ENCODE results near the gene DRC7.
"Not testable (repeated sequence)": the region's sequence is repeated elsewhere in the genome, so short reads cannot be mapped to it uniquely, and the experiment has no call there.

Gene DRC7

DNA sequence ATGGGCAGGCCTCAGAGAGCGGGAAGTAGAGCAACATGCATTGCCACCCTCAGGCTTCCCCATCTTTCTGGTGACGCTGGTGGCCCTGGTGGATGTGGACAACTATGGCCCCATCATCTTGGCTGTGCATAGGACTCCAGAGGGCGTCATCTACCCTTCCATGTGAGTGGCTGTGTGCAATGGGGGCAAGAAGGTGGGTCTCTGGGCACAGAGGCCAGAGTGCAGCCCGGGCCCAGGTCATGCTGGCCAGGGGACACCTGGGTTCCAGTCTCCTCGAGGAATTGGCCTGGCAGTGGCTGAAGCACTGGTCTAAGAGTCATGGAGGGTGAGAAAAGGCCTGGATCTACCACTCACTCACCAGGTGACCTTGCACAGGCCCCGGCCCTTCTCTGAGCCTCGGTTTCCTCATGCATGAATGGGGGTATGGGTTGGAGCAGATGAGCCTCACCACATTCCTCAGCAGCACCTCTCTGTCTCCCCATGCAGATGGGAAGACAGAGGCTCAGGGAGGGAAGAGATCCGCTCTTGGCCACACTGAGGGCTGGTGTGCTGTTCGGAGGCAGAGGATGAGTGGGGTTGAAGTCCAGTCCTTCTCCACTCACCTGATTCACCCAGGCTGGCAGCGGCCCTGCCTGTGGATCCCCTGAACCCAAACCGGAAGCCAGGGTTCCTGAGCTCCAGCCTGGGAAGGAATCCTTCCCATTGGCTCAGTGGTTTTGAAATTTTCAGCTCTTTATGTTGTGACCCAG is 33.7 kb upstream of the DRC7 start:
- DNase-seq (ENCODE audit: low read depth): no peak

DNA sequence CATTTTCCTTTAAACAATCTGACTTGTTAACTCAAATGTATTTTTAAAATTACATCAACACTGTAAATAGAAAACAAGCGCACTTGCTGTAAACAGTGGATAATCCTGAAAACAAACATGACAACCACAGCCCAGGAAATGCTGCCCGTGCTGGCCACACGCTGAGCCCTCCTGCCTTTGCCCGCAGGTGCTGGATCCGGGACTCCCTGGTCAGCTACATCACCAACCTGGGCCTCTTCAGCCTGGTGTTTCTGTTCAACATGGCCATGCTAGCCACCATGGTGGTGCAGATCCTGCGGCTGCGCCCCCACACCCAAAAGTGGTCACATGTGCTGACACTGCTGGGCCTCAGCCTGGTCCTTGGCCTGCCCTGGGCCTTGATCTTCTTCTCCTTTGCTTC is 33.1 kb upstream of the DRC7 start:
- DNase-seq (ENCODE audit: low read depth): no peak

DNA sequence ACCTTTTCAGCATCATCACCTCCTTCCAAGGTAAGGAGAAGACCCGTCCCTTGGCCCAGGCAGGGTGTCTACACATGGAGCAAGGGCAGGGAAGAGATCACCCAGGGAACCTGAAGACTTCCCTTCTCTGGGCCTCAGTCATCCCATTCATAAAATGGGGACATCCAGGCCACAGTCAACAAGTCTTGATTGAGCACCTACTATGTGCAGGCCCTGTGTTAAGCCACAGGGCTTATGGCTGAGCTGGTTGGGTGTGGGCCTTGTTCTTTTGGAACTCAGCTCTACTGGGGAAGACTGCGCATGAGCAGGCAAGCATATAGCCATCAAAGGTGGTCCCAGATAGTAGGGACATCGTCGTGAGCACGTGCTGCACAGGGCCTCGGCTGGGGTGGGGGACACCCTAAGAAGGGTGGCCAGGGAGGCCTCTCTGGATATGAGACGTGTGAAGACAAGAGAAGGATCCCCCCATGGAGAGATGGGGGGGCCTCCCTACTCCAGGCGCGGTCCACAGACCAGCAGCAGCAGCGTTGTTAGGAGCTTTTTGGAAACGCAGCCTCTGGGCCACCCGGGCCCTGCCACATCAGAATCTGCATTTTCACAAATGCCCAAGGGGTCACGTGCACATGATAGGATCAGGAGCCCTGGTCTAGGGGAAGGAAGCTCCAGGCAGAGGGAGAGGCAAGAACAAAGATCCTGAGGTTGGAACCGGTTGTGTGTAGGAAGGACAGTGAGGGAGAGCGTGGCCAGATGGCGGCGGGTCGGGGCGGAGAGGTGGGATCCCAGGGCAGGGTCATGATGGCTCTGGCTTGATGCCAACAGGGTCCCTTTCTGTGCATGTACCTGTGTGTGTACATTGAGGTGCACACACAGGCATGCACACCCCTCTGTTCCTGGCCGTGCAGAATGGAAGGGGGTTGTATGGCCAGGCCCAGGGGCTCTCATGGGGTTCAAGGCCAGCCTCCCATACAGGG is 32.4 kb upstream of the DRC7 start:
- DNase-seq (ENCODE audit: low read depth): no peak

DNA sequence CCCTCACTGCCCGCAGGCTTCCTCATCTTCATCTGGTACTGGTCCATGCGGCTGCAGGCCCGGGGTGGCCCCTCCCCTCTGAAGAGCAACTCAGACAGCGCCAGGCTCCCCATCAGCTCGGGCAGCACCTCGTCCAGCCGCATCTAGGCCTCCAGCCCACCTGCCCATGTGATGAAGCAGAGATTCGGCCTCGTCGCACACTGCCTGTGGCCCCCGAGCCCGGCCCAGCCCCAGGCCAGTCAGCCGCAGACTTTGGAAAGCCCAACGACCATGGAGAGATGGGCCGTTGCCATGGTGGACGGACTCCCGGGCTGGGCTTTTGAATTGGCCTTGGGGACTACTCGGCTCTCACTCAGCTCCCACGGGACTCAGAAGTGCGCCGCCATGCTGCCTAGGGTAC is 31.2 kb upstream of the DRC7 start:
- no peak for DNase-seq (ENCODE audit: low read depth)

DNA sequence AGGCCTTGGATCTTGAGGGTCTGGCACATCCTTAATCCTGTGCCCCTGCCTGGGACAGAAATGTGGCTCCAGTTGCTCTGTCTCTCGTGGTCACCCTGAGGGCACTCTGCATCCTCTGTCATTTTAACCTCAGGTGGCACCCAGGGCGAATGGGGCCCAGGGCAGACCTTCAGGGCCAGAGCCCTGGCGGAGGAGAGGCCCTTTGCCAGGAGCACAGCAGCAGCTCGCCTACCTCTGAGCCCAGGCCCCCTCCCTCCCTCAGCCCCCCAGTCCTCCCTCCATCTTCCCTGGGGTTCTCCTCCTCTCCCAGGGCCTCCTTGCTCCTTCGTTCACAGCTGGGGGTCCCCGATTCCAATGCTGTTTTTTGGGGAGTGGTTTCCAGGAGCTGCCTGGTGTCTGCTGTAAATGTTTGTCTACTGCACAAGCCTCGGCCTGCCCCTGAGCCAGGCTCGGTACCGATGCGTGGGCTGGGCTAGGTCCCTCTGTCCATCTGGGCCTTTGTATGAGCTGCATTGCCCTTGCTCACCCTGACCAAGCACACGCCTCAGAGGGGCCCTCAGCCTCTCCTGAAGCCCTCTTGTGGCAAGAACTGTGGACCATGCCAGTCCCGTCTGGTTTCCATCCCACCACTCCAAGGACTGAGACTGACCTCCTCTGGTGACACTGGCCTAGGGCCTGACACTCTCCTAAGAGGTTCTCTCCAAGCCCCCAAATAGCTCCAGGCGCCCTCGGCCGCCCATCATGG is 30.5 kb upstream of the DRC7 start:
- no peak for DNase-seq (ENCODE audit: low read depth)

DNA sequence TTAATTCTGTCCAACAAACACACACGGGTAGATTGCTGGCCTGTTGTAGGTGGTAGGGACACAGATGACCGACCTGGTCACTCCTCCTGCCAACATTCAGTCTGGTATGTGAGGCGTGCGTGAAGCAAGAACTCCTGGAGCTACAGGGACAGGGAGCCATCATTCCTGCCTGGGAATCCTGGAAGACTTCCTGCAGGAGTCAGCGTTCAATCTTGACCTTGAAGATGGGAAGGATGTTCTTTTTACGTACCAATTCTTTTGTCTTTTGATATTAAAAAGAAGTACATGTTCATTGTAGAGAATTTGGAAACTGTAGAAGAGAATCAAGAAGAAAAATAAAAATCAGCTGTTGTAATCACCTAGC is 30.0 kb upstream of the DRC7 start:
- DNase-seq (ENCODE audit: low read depth): no peak

DNA sequence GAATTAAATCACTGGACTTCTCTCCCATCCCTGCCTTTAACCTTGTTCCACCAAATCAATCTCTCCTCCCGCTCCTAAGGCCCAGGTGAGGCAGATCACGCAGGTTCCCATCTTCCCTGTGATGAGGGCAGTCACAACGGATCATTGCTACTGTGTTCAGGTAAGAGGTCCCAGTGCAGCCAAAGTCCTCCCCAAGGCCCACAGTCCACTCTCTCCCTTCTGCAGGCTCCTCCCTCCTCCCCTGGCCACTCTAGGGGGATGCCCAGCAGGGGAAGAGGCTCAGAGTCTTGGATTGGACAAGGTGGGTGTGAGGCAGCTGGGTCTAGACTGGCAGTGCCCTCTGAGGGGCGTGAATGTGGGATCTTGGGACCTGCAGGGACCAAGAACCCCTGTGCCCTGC is 29.1 kb upstream of the DRC7 start:
- DNase-seq (ENCODE audit: low read depth): no peak

DNA sequence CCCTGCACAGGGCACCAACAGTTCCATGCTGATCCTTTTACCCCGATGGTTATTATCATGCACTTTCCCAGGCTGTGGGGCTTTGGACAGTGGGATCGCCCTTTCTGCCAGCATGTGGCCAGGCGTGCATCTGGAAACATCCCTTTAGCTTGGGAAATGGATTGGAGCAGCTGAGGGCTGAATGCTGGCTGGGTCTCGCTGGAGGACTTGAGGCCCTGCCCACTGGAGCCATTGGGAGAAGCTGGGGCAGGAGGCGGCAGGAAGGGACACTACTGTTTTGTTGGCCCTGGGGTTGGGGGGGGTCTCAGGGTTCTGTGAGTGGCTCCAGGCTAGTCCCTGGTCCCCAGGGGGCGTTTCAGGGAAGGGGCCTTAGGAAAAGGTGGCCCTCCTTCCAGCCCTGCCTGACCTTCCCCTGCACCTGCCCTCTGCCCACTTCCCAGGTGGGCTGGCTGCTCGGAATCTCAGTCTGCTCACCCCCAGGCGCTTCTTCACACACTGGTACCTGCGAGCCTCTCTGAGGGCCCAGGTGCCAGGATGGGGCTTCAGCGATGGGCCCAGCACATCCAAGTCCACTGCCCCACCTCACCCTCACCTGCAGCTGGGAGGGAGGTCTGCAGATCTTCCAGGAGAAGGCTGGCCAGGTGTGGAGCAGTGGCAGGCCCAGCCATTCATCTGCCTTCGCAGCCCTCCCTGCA is 28.1 kb upstream of the DRC7 start:
- no peak for DNase-seq (ENCODE audit: low read depth)

DNA sequence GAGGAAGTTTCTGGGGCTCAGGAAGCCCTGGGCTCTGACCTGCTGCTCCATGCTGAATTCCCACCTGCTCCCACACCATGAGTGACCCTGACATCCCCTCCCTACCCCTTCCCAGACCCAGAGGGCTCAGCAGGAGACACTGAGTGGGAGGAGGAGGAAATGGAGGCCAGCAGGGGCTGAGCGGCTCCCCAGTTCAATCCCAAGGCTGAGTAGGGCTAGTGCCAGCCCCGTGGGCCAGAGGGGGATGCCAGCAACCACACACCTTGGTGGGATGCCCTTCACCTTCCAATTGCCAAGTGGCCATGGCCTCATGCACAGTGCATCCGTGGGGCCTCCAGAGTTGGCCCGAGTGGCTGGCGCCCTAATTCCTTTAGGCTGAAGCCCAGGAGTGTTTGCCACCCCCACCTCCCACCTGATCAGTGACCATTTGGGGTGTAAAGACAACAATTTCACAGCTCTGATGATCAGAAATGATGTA is 27.5 kb upstream of the DRC7 start:
- no peak for DNase-seq (ENCODE audit: low read depth)

DNA sequence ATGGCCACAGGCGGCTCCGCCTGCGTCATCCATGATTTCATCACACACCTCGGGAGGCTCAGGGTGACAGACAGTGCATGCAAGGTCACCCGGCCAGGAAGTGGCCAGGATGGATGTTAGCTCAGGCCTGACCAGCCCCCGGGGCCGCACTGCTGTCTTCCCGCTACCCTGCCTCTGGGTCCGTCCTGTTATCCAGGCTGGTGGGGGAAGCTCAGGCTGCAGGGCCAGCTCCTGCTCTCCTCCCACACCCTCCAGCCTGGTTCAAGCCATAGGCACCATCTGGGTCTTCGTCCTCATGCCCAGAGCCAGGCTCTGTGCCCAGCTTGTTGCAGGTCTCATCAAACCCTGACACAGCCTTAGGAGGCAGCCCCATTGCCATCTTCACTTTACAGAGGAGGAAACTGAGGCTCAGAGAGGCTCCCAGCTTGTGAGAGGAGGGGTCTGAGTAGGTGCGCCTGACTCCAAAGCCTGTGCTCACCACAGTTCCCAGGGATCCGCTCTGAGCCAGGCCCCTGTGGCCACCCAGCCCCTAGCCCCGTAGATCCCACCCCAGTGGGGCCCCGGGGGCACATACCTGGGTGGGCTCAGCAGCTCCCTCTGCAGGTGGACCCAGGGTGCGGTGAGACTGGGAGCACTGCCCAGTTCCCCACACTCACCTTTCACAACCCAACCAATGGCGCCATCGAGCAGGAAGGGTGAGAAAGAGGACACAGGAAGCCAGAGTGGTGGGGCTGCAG is 26.9 kb upstream of the DRC7 start:
- DNase-seq (ENCODE audit: low read depth): no peak

DNA sequence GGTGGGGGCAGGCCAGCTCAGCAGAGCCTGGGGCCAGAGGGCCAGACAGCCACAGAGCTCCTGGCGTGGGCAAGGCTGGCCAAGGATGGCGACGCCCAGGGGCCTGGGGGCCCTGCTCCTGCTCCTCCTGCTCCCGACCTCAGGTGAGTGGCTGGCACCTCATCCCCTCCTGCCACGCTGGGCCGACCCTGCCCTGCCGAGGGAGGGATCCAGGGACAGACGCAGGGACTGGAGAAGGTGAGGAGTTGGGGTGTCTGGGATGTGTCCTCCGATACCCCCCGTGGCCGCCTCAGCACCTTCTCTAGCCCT is 26.4 kb upstream of the DRC7 start, which contains the start of gene ADGRG3:
Gene ADGRG3, plus strand, starts transcription at position 44 of the 309 bp plus-strand sequence. Its CDS starts 42 bp downstream, at position 86.
- DNase-seq (ENCODE audit: low read depth): no peak

DNA sequence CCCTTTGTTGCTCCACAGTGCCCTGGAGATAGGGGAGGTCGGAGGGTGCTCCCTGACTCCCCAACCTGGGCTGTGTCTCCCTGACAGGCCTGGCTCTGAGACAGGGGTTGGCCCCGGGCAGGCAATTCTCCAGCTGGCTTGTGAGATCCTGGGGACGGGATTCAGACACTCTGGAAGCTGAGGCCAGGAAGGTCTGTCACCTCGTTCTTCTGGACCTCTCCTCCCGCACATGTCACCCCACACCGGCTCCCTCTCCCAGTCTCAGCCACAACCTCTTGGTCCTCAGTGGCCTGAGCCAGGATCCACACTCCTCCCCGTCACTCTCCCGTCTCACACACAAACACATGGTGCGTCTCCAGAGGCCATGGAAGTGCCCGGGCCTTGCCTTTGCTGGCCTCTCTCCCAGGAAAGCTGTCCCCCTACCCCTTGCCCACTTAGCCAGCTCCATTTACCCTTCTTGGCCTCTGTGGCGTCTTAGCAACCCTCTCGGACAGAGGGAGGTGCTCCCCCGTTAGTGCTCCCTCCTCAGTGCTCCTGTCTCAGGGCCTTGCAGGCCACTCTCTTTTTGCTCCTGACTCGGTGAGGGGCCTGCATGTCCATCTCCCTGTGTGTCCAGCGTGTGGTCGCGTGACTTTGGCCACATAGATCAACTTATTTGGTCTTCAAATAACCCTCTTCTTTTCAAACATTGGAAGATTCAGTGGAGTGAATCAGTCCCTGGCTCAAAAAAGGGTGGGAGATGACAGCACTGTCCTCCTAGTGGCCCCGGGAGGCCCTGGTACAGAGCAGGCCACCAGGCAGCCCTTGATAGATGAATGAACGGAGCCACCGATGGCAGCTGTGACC is 25.8 kb upstream of the DRC7 start:
- no peak for DNase-seq (ENCODE audit: low read depth)

DNA sequence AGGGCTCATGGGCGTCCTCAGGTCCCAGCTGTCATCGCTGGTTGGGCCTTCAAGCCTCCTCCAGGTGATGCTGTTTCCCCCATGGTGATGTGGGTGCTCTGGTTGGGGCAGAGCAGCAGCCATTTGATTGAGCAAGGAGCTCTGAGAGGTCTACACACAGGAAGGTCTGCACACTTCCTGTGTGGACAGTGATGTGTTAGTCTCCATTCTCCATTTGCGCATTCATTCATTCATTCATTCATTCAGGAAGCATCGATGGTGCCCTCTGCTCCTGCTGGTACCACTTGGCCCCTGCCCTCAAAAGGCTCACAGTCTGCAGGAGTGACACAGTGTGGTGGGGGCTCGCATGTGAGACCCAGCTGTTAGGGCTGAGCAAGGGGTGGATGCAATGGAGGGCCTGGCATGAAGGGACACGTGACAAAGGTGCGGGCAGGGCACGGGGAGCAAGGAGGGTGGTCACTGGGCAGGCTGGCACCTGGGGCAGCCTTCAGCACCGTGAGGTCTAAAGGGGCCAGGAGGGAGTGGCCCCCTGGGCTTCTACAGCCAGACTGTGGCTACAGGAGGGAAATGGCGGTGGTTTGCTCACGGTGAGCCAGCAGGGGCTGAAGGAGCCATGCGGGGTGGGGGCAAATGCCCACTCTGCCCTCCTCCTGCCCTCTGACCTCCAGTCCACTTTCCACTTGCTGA is 25.0 kb upstream of the DRC7 start:
- no peak for DNase-seq (ENCODE audit: low read depth)

DNA sequence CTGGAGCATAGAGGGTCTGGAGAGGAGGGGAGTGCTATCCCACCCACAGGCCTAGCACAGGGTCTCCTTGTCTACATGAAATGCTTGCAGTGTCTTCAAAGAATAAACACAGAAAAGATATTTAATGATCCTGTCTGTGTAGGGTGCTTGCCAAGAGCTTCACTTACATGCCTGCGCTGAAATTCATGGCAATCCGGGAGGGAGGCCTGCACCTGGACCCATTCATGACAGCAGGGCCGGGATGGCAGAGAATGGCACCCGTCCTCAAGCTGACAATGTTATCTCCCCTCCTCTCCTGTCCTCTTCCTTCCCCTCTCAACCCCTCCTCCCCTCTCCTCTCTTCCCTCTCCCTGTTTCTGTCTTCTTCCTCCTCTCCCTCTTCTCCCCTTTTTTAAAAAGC is 24.4 kb upstream of the DRC7 start:
- no peak for DNase-seq (ENCODE audit: low read depth)

DNA sequence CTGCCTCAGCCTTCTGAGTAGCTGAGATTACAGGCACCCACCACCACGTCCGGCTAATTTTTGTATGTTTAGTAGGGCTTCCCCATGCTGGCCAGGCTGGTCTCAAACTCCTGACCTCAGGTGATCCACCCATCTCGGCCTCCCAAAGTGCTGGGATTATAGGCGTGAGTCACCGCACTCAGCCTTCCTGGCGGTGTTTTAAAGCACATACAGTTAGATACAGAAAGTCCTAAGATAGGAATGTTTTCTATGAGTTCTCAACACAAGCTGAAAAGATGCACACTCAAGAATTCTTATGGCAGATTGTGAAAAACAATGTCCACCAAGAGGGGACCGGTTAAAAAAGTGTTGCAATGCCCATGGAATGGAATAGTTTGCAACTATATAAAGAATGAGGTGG is 23.2 kb upstream of the DRC7 start:
- DNase-seq (ENCODE audit: low read depth): not testable (repeated sequence)

DNA sequence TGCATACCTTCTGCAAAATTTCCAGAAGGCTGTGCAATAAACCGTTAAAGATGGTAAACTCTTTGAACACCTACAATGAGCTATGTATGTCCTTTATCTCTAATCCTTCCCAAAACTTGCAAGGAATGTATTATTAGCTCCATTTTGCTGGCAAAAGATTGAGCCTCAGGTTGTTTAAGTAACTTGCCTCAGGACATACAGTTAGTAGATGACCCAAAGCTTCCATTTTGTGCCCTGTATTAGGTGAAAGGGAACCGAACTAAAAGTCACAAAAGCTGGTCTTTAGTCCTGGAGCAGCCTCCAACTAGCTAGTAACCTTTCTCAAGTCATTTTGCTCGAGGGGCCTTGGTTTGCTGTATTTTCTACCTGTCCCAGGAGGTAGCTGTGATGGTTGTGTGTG is 22.2 kb upstream of the DRC7 start:
- no peak for DNase-seq (ENCODE audit: low read depth)

DNA sequence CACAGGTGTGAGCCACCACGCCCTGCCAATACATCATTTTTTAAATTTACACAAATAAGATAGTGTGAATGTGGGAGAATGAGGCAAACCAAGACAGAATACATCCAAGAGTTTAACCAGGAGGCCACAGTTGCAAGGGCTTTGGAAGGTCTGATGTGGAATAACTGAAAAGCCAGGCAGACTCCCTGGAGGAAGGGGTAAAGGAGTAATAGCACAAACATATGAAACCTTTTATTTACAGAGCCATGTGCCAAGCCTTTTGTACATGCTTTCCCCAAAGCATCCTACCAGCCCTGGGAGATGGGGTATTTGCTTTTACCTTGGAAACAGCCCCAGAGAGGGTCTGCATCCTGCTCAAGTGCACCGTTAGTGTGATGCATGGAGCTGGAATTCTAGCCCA is 21.8 kb upstream of the DRC7 start:
- DNase-seq (ENCODE audit: low read depth): no peak

DNA sequence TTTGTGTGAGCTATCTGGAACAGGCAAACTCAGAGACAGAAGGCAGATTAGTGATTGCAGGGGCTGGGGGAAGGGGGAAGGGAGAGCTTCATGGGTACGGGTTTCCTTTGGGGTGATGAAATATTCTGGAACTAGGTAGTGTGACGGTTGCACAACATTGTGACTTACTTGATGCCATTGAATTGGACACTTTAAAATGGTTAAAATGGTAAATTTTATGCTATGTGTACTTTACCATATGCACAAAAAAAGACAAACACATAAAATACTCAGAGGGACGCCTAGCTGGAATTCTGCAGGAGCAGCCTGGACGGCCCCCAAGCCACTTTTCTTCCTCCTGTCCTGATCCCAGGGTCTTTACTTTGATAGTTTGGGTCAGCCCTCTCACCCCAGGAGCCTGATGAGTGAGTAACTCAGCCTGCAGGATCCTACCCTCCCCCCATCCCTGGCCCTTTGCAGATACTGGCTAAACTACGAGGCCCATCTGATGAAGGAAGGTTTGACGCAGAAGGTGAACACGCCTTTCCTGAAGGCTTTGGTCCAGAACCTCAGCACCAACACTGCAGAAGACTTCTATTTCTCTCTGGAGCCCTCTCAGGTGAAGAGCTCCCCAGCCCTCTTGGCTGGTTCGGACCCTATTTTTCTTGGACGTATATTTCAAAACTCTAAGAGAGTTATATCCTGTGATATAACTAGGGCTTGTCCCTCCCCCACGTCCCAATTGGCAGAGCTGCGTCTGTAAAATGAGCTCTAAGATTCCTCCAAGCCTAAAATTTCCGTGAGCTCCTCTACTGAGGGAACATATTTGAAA is 18.7 kb upstream of the DRC7 start:
- DNase-seq (ENCODE audit: low read depth): no peak

DNA sequence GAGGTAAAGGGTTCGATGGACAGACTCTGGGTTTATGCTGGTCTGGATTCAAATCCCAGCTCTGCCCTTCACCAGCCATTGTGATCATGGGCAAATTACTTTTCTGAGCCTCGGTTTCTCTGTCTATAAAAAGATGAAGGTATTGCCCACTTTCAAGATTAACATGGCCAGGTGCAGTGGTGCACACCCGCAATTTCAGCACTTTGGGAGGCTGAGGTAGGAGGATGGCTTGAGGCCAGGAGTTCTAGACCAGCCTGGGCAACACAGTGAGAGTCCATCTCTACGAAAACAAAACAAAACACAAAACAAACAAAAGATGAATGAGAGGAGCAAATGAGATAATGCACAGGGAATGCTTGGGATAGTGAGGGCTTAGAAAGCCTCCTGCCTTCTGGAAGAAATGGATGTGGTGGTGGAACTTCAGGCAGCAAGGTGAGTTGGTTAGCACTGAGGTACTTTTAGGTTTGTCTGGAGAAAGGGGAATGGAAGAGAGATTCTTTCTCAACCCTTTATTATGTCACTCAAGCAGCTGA is 18.0 kb upstream of the DRC7 start:
- no peak for DNase-seq (ENCODE audit: low read depth)

Measured in stimulated activated CD4-positive, alpha-beta T cell treated with anti-CD3 and anti-CD28 coated beads, Interleukin-2, amount 100 ng/mL, for 4 hours (primary cell).